GM18517 (cell line): ENCODE results near the gene HSF2.

ENCODE experiments used
- ATAC-seq: cut with Tn5 transposase; IDR thresholded peaks from one replicate; pipeline ENCODE4 v1.9.1; 2021; ENCODE audit warnings: mild to moderate bottlenecking, moderate library complexity; ENCODE audit not compliant: unreplicated experiment

HSF2 gene

DNA sequence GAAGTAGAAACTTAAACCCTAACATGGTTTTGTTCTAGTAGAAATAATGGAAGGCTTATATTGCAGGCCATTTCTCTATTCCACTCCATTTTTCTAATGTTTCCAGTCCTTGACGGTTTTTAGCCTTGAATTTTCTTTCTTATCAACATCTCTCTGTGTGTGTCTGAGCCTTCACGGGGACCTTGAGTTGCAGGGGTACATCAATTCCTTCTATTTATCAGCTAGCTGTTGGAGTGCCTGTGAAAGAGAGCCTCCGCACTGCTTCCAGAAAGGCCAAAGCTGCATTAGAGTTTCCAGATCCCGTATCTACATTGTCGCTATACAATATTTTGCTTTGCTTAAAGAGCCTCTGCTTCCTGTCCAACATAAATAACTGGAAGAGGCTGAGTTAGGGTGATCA, 5.4 kb upstream of the HSF2 start:
- no peak for ATAC-seq

DNA sequence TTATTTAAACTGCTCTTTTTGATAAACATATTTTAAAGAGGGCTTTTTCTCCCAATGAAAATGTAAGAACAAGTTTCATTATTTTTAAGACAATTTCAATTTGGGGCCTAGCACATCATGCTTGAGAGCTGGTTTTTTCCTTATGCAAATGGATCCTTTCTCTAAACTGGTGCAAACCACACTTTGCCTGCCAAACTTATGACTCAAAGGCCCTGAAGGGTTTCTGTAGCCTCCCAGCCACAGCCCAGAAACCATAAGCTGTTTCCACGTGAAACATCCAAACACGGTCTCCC, 451 bp upstream of the HSF2 start:
- ATAC-seq = no peak

DNA sequence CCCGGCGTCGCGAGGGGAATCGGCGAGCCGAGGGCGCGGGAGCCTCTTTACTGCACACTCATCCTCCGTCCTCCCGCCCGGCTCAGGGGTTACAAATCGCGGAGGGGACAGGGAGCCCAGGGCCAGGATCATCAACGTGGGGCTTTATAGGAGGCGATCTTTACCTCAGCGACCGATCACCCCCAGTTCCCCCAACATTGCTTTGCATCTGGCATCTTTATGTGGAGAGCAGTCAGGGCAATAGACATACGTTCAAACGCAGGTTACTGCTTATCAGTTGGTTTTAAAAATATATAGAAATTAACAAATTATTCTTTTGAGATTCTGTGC, 634 bp downstream of the HSF2 start:
- ATAC-seq = peak; percentile 17

DNA sequence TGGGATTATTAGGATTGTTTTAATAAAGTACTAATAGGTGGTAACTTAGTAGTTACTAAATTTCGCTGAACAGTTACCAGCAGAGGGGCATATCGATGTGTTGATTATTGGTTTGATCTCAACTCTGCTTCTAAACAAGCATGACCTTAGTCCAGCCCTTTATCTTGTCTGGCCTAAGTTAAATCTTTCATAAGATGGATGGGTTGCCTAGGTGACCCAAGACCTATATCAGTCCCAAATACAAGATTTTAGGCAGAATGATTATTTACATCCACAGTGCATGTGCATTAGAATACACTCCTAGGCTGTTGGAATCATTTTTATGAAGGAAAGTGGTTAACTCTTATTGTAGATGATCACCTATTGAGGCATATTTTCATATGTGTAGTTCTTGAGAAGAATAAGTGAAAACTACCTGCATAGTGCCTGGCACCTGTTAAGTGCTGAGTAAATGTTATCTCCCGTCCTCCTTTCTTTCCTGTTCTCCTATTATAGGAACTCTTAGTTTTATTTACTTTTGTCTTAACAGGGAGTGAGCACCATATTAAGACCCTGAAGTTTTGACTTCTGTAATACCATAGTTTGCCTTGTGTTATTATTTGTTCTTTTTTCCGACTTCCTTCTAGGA, 1.1 kb downstream of the HSF2 start:
- no peak for ATAC-seq

DNA sequence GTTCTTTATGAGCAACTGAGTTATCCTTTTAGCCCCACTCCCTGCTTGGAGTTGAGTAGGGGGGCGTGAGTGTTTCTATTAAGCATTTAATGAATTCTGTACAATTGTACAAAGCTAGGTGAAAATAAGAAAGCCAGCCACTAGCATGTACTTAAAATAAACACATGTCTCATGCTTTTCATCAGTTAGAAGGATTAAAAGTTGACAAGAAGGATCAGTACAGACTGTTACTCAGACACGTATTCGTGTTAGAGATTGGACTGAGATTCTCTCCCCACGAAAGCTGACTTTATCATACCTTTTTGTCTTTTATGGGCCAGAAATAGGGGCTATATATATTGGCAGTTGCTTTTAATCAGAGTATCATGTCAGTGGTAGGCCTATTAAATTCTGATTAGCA, 1.7 kb downstream of the HSF2 start:
- ATAC-seq = no peak

DNA sequence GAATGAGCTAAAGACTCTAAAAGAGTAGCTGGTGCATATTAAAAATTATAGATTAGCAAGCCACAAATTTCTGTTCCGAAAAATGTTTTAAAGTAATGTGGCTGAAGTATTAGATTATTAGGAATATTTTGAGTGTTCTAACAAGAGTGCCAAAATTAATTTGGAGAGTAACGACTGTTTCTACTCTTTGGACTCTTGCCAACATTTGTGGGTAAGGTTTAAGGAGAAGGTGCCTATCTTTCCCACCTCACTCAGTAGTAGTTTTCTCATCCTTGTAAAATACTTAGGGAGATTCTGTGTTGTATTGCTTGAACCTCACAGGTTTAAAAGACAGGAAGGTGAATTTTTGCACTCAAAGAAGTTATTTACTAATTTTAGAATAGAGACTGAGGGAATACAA, 5.0 kb downstream of the HSF2 start:
- ATAC-seq = no peak

DNA sequence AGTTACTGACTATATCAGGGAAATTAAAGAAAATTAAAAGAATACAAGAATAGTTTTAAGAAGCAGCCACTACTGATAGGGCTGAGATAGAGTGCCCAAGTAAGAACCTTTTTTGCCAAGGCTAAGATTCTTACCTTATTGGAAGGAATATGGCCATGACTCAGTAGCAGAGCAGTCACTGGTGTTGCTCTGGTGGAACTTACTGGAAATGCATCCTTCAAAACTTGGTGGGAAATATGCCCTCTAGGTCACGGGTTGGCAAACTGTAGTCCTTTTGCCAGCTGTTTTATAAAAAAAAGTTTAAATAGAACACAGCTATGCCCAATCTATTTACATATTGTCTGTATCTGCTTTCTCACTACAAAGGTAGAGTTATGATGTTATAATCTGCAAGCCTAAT, 6.0 kb downstream of the HSF2 start:
- ATAC-seq = no peak

DNA sequence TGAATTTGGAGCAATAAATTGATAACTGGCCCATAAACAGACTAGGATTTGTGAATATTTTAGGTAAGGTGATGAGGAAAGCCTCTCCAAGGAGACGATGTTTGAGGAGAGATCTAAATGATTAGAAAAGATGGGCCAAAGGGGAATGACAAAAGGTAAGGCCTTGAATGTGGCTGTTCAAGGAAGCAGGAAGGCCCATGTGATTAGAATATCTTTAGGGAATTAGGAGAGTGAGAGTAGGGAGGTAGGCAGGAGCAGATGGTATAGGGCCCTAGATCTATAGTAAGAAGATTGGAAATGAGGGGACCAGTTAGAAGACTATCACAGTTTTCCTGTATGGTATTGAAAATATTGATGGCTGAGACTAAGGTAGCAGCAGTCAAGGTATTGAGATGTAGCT, 6.7 kb downstream of the HSF2 start:
- ATAC-seq = no peak

DNA sequence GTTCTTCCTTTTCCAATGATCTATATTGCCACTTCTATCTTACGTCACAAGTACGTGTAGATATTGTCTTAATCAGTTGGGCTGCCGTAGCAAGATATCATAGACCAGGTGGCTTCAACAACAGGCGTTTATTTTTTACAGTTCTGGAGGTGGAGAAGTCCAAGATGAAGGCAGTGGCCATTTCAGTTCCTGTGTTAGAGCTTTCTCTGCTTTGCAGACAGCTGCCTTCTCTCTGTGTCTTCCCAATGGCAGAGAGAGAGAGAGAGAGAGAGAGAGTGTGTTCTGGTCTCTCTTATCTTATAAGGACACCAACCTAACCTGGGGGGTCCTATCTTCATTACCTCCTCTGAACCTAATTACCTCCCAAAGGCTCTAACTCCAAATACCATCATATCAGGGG, 8.3 kb downstream of the HSF2 start:
- no peak for ATAC-seq

DNA sequence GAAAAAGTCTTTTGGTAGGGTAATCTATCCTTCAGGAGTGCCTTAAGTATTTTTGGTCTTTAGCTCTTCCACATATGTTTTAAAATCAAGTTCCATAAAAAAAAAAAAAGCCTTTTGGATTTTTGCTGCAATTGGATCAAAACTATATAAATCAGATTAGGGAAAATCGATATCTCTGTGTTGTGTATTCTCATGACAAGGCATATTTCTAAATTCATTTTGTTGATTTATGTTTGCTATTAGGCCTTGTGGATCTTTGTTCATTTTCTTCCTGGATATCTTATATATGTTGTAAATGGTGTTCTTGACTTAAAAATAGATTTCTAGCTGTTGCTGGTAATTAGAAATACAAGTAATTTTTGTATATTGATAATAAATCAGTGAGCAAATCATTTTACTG, 8.8 kb downstream of the HSF2 start:
- ATAC-seq = no peak

DNA sequence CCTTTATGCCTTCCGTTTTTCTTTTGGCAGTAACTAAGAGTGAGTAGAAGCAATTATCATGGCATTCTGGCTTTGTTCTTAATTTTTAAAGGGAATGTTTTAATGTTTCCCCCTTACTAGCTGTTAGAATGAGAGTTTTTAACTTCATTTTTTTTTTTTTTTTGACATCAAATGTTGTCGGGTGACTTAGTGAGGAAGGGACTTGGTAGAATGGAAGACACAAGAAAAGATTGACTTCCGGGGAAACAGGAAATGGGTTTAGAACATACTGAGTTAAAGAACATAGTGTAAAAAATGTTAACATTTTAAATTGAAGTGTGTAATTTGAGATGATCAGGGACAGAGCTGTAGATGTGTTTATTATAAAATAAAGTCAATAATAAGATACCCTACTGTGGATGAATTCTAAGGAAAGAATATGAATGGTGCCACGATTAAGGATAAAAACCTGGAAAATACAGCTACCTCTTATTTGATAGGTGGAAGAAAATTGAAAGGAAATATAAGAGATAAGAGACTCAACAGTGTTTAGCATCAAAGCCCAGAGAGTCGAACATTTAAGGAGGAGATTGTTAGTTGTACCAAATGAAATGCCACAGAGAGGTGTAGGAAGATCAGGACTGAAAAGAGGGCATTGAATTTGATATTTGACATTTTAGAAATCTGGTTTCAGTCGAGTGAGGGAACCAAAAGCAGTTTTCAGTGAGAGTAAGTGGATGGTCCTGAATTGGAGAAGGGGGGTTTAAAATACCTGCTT, 9.4 kb downstream of the HSF2 start:
- ATAC-seq = no peak

DNA sequence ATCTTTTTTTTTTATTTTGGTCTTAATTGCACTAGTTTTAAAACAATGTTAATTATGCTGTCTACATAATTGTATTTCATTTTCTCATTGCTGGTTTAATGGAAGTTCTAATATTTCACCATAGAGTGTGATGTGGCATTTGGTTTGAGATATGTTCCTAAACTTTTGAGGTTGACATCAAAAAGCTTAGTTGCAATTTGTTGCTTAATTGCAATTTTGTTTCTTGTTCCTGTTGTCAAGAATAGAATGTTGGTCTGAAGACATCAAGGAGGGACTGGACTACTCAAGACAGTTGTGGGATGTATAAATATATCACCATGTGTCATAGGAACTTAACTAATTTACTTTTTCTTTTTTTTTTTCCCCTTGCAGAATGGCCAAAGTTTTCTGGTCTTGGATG, 12.5 kb downstream of the HSF2 start:
- no peak for ATAC-seq

DNA sequence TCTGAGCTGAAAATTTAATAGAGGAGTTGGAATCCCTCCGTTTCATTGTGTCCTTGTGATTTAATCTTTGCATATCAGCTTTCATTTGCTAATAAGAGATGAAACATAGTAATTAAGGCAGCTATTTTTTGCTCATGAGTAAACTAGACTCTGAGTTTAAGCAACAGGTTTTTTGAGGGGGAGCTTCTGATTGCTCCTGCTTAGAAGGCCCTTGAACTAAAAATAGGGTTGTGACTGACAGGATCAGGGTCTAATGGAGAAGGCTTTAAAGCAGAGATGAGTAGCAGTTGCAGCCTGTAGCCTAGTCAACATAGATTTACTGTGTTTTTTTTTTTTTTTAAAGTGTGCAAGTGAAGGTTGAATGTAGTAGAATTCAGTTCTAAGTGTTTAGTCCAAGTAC, 17.4 kb downstream of the HSF2 start:
- ATAC-seq = no peak

DNA sequence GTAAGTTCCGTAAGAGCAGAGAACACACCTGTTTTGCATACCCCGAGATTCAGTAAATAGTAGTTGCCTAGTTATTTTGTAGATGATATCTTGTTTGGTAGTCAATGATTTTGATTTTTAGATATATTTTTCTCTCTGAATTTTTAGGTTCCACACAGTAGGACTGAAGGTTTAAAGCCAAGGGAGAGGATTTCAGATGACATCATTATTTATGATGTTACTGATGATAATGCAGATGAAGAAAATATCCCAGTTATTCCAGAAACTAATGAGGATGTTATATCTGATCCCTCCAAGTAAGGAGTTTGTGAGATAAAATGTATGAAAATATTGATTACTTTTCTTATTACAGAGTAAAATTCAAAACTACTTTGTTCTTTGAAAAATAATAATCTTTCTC, 22.6 kb downstream of the HSF2 start:
- ATAC-seq = no peak

DNA sequence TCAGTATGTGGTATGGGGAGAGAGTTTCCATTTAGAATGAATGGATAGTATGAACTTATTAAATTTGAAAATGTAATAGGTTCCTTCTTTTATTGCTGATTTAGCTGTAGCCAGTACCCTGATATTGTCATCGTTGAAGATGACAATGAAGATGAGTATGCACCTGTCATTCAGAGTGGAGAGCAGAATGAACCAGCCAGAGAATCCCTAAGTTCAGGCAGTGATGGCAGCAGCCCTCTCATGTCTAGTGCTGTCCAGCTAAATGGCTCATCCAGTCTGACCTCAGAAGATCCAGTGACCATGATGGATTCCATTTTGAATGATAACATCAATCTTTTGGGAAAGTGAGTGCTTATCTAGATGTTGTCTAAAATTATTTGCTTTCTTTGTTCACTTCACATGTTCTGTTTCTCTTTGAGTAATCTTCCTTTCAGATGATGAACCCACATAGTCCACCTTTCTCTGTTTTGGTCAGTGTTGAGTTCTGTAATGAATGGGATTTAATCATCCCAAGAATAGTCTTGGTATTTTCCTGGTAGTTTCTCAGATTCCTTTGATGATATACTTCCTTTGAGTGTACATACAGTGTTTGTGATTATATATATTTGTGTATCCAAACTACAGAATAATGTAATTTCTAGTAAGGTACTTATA, 23.3 kb downstream of the HSF2 start:
- ATAC-seq = peak; percentile 86

DNA sequence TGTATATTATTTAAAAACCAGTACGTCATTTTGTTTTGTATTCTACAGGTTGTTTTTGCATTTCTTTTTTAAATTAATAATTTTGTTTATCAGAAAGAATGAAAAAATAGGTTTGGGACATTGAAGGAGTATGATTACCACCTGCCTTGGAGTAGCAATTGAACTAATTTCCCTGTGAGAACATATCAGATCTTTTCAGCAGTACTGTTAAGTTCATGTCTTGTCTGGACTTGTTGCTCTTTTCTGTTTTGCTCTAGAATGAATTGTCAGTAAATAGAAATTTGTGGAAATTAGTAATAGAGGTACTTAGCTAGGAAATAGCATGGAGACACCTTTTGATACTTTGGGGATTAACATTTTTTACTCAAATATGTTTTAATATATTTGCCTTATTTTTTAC, 24.3 kb downstream of the HSF2 start:
- no peak for ATAC-seq

DNA sequence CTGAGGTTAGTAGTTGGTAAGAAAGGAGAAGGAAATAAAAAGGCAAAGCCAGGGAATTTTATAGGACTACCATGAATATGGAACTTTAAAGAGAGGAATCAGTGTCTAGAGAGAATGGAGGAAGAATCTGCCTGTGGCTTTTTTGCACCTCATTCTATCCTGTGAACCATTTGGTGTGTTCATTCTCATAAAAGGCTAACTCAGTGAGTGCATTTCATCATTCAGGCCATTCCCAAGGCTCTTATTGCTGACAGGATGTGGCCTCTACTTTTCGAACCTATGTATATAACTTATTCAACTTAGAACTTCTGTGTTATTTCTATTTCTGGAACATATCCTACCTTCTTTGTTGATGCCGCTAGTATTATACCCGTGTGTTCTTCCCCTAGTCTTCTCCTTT, 27.1 kb downstream of the HSF2 start:
- no peak for ATAC-seq

DNA sequence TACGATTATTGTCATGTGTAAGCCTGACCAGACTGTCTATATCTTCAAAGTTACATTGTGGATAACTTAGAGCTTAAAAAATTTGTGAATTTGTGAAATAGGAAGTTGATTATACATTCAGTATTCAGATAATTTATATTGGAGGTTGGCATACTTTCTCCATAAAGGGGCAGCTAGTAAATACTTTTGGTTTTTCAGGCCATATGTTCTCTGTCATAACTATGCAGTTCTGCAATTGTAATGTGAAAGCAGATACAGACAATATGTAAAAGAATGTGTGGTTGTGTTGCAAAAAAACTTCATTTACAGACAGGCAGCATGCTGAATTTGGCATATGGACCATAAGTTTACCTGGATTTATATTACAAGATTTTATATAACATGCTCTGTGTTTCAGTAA, 29.3 kb downstream of the HSF2 start:
- no peak for ATAC-seq

DNA sequence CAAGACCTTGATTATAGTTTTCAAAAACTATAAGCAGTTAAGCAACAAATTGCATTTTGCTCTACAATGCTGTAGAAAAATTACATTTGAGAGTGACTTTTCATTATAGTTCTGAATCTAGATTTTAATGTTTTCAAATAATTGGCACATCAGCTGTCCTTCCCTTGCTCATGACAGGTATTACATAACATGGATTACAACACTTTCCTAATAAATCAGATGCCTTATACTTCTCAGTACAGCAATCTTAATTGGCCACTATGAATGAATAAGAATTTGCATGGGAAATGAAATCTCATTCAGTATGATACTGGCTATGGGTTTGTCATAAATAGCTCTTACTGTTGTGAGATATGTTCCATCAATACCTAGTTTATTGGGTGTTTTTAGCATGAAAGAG, 29.9 kb downstream of the HSF2 start:
- no peak for ATAC-seq

DNA sequence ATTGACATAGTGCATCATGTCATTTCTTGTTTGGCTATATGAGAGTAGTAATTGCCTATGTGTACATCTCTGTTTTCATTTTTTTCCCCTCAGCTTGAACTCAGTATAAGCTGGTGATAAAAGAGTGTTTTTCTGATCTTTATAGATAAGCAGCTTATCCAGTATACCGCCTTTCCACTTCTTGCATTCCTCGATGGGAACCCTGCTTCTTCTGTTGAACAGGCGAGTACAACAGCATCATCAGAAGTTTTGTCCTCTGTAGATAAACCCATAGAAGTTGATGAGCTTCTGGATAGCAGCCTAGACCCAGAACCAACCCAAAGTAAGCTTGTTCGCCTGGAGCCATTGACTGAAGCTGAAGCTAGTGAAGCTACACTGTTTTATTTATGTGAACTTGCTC, 32.3 kb downstream of the HSF2 start:
- ATAC-seq = no peak

DNA sequence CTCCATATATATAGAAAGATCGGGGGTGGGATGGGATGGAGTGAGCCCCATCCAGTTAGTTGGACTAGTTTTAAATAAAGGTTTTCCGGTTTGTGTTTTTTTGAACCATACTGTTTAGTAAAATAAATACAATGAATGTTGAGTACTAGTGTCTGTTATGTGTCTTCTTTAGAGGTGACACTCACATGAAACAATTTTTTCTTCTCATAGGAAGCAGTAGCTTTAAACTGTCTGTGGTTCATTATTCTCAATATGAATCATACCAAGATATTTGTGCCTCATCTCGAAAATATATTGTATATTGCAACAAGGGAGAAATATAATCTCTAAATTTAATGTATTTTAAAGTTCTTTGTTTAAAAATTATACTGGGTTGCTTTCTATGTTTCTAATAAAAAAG, 33.4 kb downstream of the HSF2 start:
- ATAC-seq = no peak

DNA sequence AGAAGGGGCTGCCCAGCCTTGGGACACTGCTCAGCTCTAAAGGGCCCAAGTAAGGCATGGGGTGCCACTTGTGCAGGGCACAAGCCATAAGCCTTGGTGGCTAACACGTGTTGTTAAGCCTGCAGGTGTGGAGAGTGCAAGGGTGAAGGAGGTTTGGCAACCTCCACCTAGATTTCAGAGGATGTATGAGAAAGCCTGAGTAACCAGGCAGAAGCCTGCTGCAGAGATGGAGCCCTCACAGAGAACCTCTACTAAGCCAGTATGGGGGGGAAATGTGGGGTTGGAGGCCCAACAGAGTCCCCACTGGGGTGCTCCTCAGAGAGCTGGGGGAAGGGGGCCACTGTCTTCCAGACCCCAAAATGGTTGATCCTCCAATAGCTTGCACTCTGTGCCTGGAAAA, 39.5 kb downstream of the HSF2 start:
- no peak for ATAC-seq

DNA sequence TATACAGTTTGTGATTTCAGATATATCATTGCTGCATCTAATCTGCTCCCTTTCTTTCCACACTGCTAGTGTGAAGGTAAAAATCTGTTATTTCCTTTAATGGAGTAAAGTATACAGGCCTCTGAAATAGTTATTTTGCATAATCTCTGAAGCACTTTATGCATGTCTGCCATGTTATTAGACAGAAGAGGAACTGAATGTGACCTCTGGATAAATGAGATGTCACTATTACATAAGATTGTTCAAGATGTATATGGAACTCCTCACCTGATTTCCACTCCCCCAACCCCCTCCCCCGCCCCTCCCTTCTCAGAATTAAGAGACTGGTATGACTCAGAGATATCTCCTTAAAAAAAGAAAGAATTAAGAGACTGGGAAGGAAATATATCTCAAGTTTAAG, 45.8 kb downstream of the HSF2 start:
- no peak for ATAC-seq
